Coronary artery (tissue), 2 donors: ENCODE results near the gene MCU.
"Not testable (repeated sequence)": the region's sequence is repeated elsewhere in the genome, so short reads cannot be mapped to it uniquely, and the experiment has no call there.

Experiments
- DNase-seq: peaks from one replicate; pipeline ENCODE4 v3.0.0-alpha.2; 2017; ENCODE audit warnings: low spot score
- H3K27ac ChIP-seq, 2 donors: fragments of 200-600 bp; sonication (generic); one replicate each; pipeline ENCODE4 v1.5.1; 2016 to 2019
- H3K4me3 ChIP-seq: fragments of 200-600 bp; sonication (generic); 2 replicates; pipeline ENCODE4 v1.5.1; 2016; ENCODE audit warnings: mild to moderate bottlenecking, moderate library complexity
- CTCF ChIP-seq: fragments of 200-600 bp; sonication (generic); IDR thresholded peaks from one replicate; pipeline ENCODE4 v1.5.1; 2019; ENCODE audit warnings: antibody characterized with exemption

MCU gene

GRCh38 chr10:72667207-72667864 lies 24.6 kb upstream of the MCU start:
- TF ChIP-seq CTCF, result no peak

GRCh38 chr10:72673280-72673679 lies 18.7 kb upstream of the MCU start:
- DNase-seq, result no peak
- Histone ChIP-seq H3K4me3 (no peak overlapping the region), H3K27ac (no peak overlapping the region)
- no peak for TF ChIP-seq CTCF

More at GRCh38 chr10:72667207-72667864, 24.6 kb upstream of the MCU start:
- Histone ChIP-seq H3K27ac (no peak overlapping the region), H3K4me3 (no peak overlapping the region)
- no peak for DNase-seq

GRCh38 chr10:72674174-72674573 lies 17.8 kb upstream of the MCU start:
- DNase-seq, H3K27ac ChIP-seq, H3K4me3 ChIP-seq: not testable (repeated sequence)

GRCh38 chr10:72679838-72680241 lies 12.1 kb upstream of the MCU start:
- DNase-seq, result no peak
- Histone ChIP-seq H3K4me3 (no peak overlapping the region), H3K27ac (no peak overlapping the region)
- TF ChIP-seq CTCF, result no peak

GRCh38 chr10:72682638-72683037 lies 9.3 kb upstream of the MCU start:
- Histone ChIP-seq H3K4me3 (no peak overlapping the region), H3K27ac (no peak overlapping the region)
- no peak for DNase-seq
- TF ChIP-seq CTCF, result no peak

GRCh38 chr10:72685264-72685921 lies 6.5 kb upstream of the MCU start:
- H3K4me3 ChIP-seq, result no peak overlapping the region
- no peak for DNase-seq
- no peak overlapping the region for H3K27ac ChIP-seq
- TF ChIP-seq CTCF, result no peak

- not testable (repeated sequence) for H3K27ac ChIP-seq, DNase-seq, H3K4me3 ChIP-seq
These were observed 5.5 kb upstream of the MCU start for GRCh38 chr10:72686430-72686829.

GRCh38 chr10:72687035-72687434 lies 4.9 kb upstream of the MCU start:
- no peak for TF ChIP-seq CTCF
- no peak for DNase-seq
- peak overlapping the region in 1 of 2 donors; percentile 15 for H3K27ac ChIP-seq
- H3K4me3 ChIP-seq, result no peak overlapping the region
